BLaER1 treated with 17β-estradiol and CSF1 and Interleukin-3, amounts not matched to agents 10 nM and 100 nM (cell line): ENCODE data around the gene BCL6.

Experiments used
- H3K27ac ChIP-seq, 11 experiments: shearing (Covaris generic); formaldehyde crosslinking; 2 replicates each; pipeline ENCODE4 v1.8.1; 2022
- H3K27me3 ChIP-seq, 11 experiments: shearing (Covaris generic); formaldehyde crosslinking; 2 replicates each; pipeline ENCODE4 v1.8.1; 2022
- H3K36me3 ChIP-seq, 11 experiments: shearing (Covaris generic); formaldehyde crosslinking; 2 replicates each; pipeline ENCODE4 v1.8.1; 2022
- H3K4me1 ChIP-seq, 10 experiments: shearing (Covaris generic); formaldehyde crosslinking; 2 replicates each; pipeline ENCODE4 v1.8.1; 2022
- H3K4me2 ChIP-seq, 11 experiments: shearing (Covaris generic); formaldehyde crosslinking; 2 replicates each; pipeline ENCODE4 v1.8.1; 2022
- H3K4me3 ChIP-seq, 10 experiments: shearing (Covaris generic); formaldehyde crosslinking; 2 replicates each; pipeline ENCODE4 v1.8.1; 2022
- H3K9ac ChIP-seq, 11 experiments: shearing (Covaris generic); formaldehyde crosslinking; 2 replicates each; pipeline ENCODE4 v1.8.1; 2022
- H3K9me3 ChIP-seq, 11 experiments: shearing (Covaris generic); formaldehyde crosslinking; replicated peaks in 1 of 11; 2 replicates each; pipeline ENCODE4 v1.8.1; 2022
- H4K20me1 ChIP-seq, 11 experiments: shearing (Covaris generic); formaldehyde crosslinking; 2 replicates each; pipeline ENCODE4 v1.8.1; 2022
- Cebpa-rat ChIP-seq, 11 experiments: shearing (Covaris generic); IDR thresholded peaks; 2 replicates each; pipeline ENCODE4 v1.8.1; 2022

The BCL6 gene

DNA sequence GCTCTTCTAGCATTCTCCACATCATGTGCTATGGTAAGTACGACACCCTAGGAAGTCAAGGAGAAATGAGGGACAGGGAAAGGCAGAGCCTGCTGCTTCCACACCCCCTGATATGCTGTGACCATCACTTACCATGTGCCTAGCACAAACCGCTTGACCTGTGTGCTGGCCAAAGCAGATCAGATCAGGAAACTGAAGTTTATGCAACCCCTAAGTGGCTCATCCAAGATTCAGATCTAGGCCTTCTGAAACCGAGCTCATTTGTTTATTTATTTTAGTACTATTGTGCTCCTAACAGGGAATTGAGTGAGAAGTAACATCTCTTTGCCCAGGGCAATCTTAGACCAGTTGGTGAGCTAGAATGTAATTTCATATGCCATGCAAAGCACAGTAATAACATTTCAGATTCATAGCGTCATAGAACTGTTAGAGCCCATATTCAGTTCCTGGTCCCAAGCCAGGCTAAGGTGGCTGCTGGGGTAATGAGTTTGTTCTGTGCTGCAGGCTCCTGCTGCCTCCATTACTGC lies 42.7 kb downstream of the BCL6 start, which contains the start of gene RTP2:
Gene RTP2 (minus strand): TSS at position 51 of the 527 bp plus-strand sequence. CDS start 429 bp downstream, outside the sequence.
- H3K4me3 ChIP-seq, result no peak within 1 kb of the TSS
- no peaks in the 10 kb centered on the region for H3K27me3 ChIP-seq
- H3K36me3 ChIP-seq, result no peaks in the 10 kb centered on the region
- H3K4me1 ChIP-seq, result peaks cover 0 to 8% (median 0%) of the 10 kb centered on the region in 10 experiments; a peak in 1 of 20 replicates
- no peaks in the 10 kb centered on the region for H4K20me1 ChIP-seq
- TF ChIP-seq Cebpa-rat (IDR thresholded peaks at IDR 0.05), result no peak
- H3K9me3 ChIP-seq, result no peaks in the 10 kb centered on the region
- no peak within 1 kb of the TSS for H3K27ac ChIP-seq
- no peak within 1 kb of the TSS for H3K9ac ChIP-seq
- no peak within 1 kb of the TSS for H3K4me2 ChIP-seq

DNA sequence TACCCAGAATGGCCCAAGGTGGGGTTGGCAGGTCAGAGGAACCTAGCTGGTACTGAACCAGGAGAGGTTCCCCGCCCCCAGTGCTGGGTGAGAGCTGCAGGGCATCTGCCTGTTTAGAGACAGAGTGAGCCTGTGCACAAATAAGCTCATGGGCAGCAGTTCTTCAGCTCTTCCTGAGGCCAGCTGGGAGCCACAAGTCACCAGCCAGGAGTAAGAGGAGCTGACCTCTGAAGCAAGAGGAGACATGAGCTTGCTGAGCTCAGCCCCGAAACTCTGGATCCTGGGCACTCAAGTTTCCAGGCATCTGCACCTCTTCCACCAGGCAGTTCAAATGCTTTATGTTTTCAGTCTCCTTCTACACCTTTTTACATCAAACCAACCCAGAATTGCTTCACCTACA lies 45.0 kb downstream of the BCL6 start:
- Histone ChIP-seq H3K9ac (no peak overlapping the region), H3K36me3 (no peaks in the 10 kb centered on the region), H4K20me1 (no peaks in the 10 kb centered on the region), H3K4me2 (no peak overlapping the region), H3K4me1 (peaks cover 0 to 4% (median 1%) of the 10 kb centered on the region in 10 experiments; a peak in 4 of 20 replicates), H3K27ac (no peak overlapping the region), H3K4me3 (no peak overlapping the region), H3K27me3 (no peaks in the 10 kb centered on the region), H3K9me3 (no peaks in the 10 kb centered on the region)
- TF ChIP-seq Cebpa-rat (IDR thresholded peaks at IDR 0.05), result no peak

DNA sequence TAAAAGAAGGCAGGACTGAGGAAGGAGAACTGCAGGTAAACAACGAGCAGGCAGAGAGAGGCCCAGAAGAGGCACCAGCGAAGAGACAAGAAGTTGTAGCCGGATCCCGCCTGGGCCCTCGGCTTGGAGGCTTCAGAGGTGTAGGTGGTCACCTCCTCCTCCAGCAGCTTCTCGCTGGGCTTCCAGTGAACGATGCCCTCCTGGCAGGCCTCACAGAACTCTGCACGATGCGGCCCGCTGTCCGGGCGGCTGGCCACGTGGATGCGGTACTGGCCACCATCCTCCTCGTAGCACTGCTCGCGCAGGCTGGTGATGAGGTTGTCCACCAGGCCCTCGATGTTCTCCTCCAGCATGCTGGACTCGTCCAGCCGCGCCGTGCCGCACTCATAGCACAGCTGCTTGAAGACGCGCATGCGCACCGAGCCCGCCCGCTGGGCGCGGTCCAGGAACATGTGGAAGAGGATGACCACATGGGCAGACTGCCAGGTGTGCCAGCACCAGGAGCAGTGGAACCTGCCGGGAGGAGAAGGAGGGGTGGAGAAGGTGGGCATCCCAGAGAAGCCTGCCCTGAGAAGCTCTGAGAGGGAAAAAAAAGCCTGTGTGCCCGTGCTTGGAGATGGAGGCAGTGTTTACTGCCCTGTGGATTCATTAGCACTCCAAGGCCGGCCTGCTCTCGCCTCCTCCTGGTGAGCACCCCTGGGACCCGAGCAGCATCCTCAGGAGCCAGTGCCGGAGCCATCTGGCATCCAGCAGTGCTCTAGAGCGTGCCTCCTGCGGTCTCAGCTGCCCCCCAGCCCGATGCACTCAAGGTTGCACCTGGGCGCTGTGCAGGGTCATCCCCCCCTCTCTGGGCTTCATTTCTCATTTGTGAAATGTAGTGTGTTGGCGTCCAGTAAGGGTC lies 46.5 kb downstream of the BCL6 start:
- no peak for TF ChIP-seq Cebpa-rat (IDR thresholded peaks at IDR 0.05)

DNA sequence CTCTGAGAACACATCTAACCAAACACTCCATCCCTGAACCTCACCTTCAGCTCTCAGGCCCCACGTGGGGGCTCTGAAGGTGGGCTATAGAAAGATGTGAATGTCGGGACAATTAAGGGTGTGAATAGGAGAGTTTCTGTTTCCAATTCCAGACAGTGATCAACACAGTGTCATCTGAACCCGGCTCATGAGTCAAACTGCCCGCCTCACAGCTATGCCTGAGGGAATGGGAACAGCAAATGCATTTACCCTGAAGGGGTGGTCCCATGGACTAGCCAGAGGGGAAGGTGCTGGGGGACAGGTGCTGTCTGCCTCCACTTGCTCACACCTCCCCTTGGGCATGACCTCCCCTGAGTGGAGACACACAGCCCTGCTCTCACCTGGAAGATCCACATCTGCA lies 49.2 kb downstream of the BCL6 start:
- no peaks in the 10 kb centered on the region for H4K20me1 ChIP-seq
- H3K4me2 ChIP-seq, result no peak overlapping the region
- H3K9me3 ChIP-seq, result peaks cover 0 to 9% (median 0%) of the 10 kb centered on the region in 11 experiments; a peak in 1 of 22 replicates
- H3K9ac ChIP-seq, result no peak overlapping the region
- H3K27me3 ChIP-seq, result no peaks in the 10 kb centered on the region; a peak in 1 of 22 replicates
- no peak overlapping the region for H3K27ac ChIP-seq
- no peak for TF ChIP-seq Cebpa-rat (IDR thresholded peaks at IDR 0.05)
- no peak overlapping the region for H3K4me3 ChIP-seq
- H3K36me3 ChIP-seq, result no peaks in the 10 kb centered on the region
- H3K4me1 ChIP-seq, result peaks cover 0 to 7% (median 3%) of the 10 kb centered on the region in 10 experiments; a peak in 6 of 20 replicates

More for the DNA sequence above, 46.5 kb downstream of the BCL6 start:
- H3K9ac ChIP-seq, result no peak overlapping the region
- H3K4me3 ChIP-seq, result no peak overlapping the region
- no peaks in the 10 kb centered on the region for H3K9me3 ChIP-seq
- H4K20me1 ChIP-seq, result no peaks in the 10 kb centered on the region
- H3K36me3 ChIP-seq, result no peaks in the 10 kb centered on the region
- H3K4me1 ChIP-seq, result peaks cover 0 to 7% (median 2%) of the 10 kb centered on the region in 10 experiments; a peak in 5 of 20 replicates
- no peak overlapping the region for H3K4me2 ChIP-seq
- H3K27me3 ChIP-seq, result no peaks in the 10 kb centered on the region
- no peak overlapping the region for H3K27ac ChIP-seq

DNA sequence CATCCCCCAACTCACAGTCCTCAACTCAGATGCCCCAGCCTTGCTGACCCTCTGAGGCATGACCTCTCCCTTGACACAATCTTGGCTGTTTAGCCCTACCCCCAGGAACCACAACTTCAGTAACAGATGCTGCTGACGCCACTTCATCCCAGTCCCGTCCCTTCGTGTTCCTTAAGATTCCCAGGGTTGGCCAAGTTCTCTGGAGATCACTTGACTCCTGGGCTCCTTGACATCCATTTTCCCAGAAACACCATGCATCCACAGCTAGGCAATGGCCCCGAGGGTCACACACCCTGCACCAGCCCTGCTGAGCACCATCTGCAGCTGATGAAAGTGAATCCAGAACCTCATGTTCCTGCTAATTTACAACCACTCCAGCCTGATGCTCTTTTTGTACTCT lies 49.8 kb downstream of the BCL6 start:
- H3K9me3 ChIP-seq, result peaks cover 0 to 9% (median 0%) of the 10 kb centered on the region in 11 experiments; a peak in 1 of 22 replicates
- no peaks in the 10 kb centered on the region; a peak in 1 of 22 replicates for H3K27me3 ChIP-seq
- no peak overlapping the region for H3K9ac ChIP-seq
- peaks cover 0 to 7% (median 4%) of the 10 kb centered on the region in 10 experiments; a peak in 6 of 20 replicates for H3K4me1 ChIP-seq
- no peaks in the 10 kb centered on the region for H3K36me3 ChIP-seq
- no peaks in the 10 kb centered on the region for H4K20me1 ChIP-seq
- no peak overlapping the region for H3K4me3 ChIP-seq
- H3K4me2 ChIP-seq, result peak overlapping the region; percentile 2 to 51 (median 19); a peak in 9 of 22 replicates
- no peak for TF ChIP-seq Cebpa-rat (IDR thresholded peaks at IDR 0.05)
- H3K27ac ChIP-seq, result no peak overlapping the region

DNA sequence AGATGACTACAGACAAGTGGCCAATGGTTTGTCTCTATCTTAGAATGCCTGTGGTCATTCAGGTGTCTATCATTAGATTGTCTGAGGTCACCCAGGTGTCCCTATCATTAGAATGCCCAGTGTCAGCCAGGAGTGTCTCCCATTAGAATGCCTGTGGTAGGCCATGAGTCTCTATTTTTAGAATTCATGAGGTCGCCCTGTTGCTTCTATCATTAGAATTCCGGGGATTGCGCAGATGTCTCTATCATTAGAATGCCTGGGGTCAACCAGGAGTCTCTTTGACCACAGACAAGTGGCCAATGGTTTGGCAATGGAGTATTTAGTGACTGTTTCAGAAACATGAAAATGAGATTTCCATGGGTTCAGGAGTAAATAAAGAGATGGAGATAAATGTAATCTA lies 50.5 kb downstream of the BCL6 start:
- H3K9ac ChIP-seq, result no peak overlapping the region

DNA sequence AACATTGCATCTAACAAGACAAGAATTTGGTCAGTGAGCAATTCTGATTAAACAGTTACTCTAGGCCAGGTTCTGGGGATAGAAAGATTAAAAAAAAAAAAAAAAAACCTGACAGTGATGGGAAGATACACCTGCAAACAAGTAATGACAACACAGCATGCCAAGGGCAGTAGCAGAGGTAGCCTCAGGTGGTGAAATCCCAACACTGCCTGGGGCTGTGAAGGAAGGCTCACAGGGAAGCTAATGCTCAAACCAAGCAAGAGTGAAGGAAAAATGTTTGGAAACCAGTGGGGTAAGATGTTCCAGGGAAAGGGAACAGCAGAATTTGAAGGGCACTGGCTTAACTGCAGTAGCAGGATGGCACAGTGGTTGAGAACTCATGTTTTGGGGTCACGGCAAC lies 51.8 kb downstream of the BCL6 start:
- Histone ChIP-seq H3K9me3 (peaks cover 0 to 9% (median 0%) of the 10 kb centered on the region in 11 experiments; a peak in 1 of 22 replicates), H3K27me3 (peaks cover 0 to 5% (median 0%) of the 10 kb centered on the region in 11 experiments; a peak in 3 of 22 replicates), H3K27ac (no peak overlapping the region), H3K4me1 (peaks cover 0 to 7% (median 4%) of the 10 kb centered on the region in 10 experiments; a peak in 6 of 20 replicates), H3K4me2 (no peak overlapping the region), H3K36me3 (no peaks in the 10 kb centered on the region), H3K4me3 (no peak overlapping the region), H4K20me1 (no peaks in the 10 kb centered on the region), H3K9ac (no peak overlapping the region)
- TF ChIP-seq Cebpa-rat (IDR thresholded peaks at IDR 0.05), result no peak

More for the DNA sequence above, 50.5 kb downstream of the BCL6 start:
- no peak for TF ChIP-seq Cebpa-rat (IDR thresholded peaks at IDR 0.05)
- Histone ChIP-seq H3K27me3 (peaks cover 0 to 3% (median 0%) of the 10 kb centered on the region in 11 experiments; a peak in 1 of 22 replicates), H3K4me2 (peak overlapping the region in 1 of 11 experiments; percentile 42; a peak in 2 of 22 replicates), H4K20me1 (no peaks in the 10 kb centered on the region), H3K9me3 (peaks cover 0 to 9% (median 0%) of the 10 kb centered on the region in 11 experiments; a peak in 1 of 22 replicates), H3K4me1 (peaks cover 0 to 7% (median 4%) of the 10 kb centered on the region in 10 experiments; a peak in 6 of 20 replicates), H3K4me3 (no peak overlapping the region), H3K27ac (no peak overlapping the region), H3K36me3 (no peaks in the 10 kb centered on the region)

DNA sequence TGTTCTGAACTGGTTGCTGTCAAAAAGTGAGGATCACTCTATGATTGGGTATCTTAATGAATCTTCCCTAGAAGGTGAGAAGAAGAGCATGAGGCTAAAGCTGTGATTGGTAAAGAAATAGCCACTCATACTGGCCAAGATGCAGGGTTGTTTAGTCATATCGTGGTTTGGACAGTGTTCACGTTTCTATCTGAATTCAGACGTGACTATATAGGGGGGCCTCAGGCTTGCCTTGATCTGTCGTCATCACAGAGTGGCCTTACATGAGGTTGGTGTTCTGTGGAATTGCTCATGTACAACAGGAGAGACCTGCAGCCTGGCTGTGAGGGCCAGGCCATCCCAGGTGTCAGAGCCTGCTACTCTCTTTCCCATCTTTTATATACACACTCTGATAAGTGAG lies 55.3 kb downstream of the BCL6 start:
- H3K9me3 ChIP-seq, result peaks cover 21 to 35% (median 25%) of the 10 kb centered on the region in 11 experiments
- H4K20me1 ChIP-seq, result no peaks in the 10 kb centered on the region
- no peak overlapping the region for H3K27ac ChIP-seq
- no peak overlapping the region for H3K4me2 ChIP-seq
- no peak overlapping the region for H3K9ac ChIP-seq
- H3K4me1 ChIP-seq, result peaks cover 0 to 4% (median 0%) of the 10 kb centered on the region in 10 experiments; a peak in 4 of 20 replicates
- peaks cover 0 to 27% (median 0%) of the 10 kb centered on the region in 11 experiments; a peak in 7 of 22 replicates for H3K27me3 ChIP-seq
- H3K36me3 ChIP-seq, result no peaks in the 10 kb centered on the region
- no peak overlapping the region for H3K4me3 ChIP-seq
- TF ChIP-seq Cebpa-rat (IDR thresholded peaks at IDR 0.05), result no peak
